Liver (tissue), 9 donors: ENCODE measurements around the gene EIF5B. TPM values are rescaled to one million over a fixed set of nuclear protein-coding genes. Genes with fewer than 3 reads are reported as not detected.

ENCODE experiments used
- DNase-seq: peaks from one replicate; pipeline ENCODE4 v3.0.0-alpha.2; 2017; ENCODE audit warnings: low spot score
- H3K27ac ChIP-seq, 2 donors: one replicate each; pipeline ENCODE4 v1.7.0; 2013; ENCODE audit warnings: inconsistent platforms in 2 of 2, low read length in 2 of 2, control low read depth in 1 of 2, low read depth in 1 of 2, mild to moderate bottlenecking in 1 of 2
- H3K27me3 ChIP-seq, 4 donors: one replicate each; pipeline versions ENCODE4 v1.6.1 to v1.7.0; 2013; ENCODE audit warnings: low read length in 3 of 4, inconsistent platforms in 1 of 4, mild to moderate bottlenecking in 1 of 4, moderate library complexity in 1 of 4; ENCODE audit not compliant: control insufficient read depth in 4 of 4, insufficient read depth in 4 of 4
- H3K36me3 ChIP-seq, 4 donors: one replicate each; pipeline versions ENCODE4 v1.6.1 to v1.7.0; 2013; ENCODE audit warnings: low read length in 3 of 4, mild to moderate bottlenecking in 3 of 4, low read depth in 1 of 4, moderate library complexity in 1 of 4; ENCODE audit not compliant: control insufficient read depth in 4 of 4, insufficient read depth in 3 of 4
- H3K4me1 ChIP-seq, 4 donors: one replicate each; pipeline versions ENCODE4 v1.6.1 to v1.7.0; 2013; ENCODE audit warnings: low read length in 3 of 4, mild to moderate bottlenecking in 3 of 4, moderate library complexity in 1 of 4; ENCODE audit not compliant: control insufficient read depth in 4 of 4, insufficient read depth in 4 of 4
- H3K4me3 ChIP-seq, 3 donors: one replicate each; pipeline versions ENCODE4 v1.6.1 to v1.7.0; 2013; ENCODE audit warnings: low read length in 3 of 3, control low read depth in 1 of 3, low read depth in 1 of 3, mild to moderate bottlenecking in 1 of 3
- H3K9ac ChIP-seq, 2 donors: one replicate each; pipeline ENCODE4 v1.7.0; 2013; ENCODE audit warnings: low read length in 2 of 2, mild to moderate bottlenecking in 2 of 2, moderate library complexity in 2 of 2, control low read depth in 1 of 2, low read depth in 1 of 2
- H3K9me3 ChIP-seq, 4 donors: one replicate each; pipeline versions ENCODE4 v1.6.1 to v1.7.0; 2013; ENCODE audit warnings: low read length in 3 of 4; ENCODE audit not compliant: control insufficient read depth in 4 of 4
- EGR1 ChIP-seq, 2 donors: IDR thresholded peaks; 2 replicates each; pipeline ENCODE4 v1.6.1; 2016 to 2018; ENCODE audit warnings: antibody characterized with exemption in 2 of 2, low read depth in 2 of 2
- FOXA1 ChIP-seq: IDR thresholded peaks from 2 replicates; pipeline ENCODE4 v1.6.1; 2016; ENCODE audit warnings: antibody characterized with exemption
- FOXA2 ChIP-seq: IDR thresholded peaks from 2 replicates; pipeline ENCODE4 v1.6.1; 2016; ENCODE audit warnings: antibody characterized with exemption
- GABPA ChIP-seq, 2 donors: IDR thresholded peaks in 1 of 2; conservative IDR thresholded peaks in 1 of 2; 2 replicates each; pipeline ENCODE4 v1.6.1; 2016; ENCODE audit warnings: antibody characterized with exemption in 2 of 2, mild to moderate bottlenecking in 1 of 2, moderate library complexity in 1 of 2
- HNF4A ChIP-seq, 2 donors: conservative IDR thresholded peaks; 2 replicates each; pipeline ENCODE4 v1.6.1; 2016; ENCODE audit warnings: antibody characterized with exemption in 2 of 2, mild to moderate bottlenecking in 2 of 2
- HNF4G ChIP-seq: IDR thresholded peaks from 2 replicates; pipeline ENCODE4 v1.6.1; 2016; ENCODE audit warnings: antibody characterized with exemption
- JUND ChIP-seq, 2 donors: IDR thresholded peaks; 2 replicates each; pipeline ENCODE4 v1.6.1; 2016; ENCODE audit warnings: antibody characterized with exemption in 2 of 2
- NR2F2 ChIP-seq: IDR thresholded peaks from 2 replicates; pipeline ENCODE4 v1.6.1; 2016; ENCODE audit warnings: antibody characterized with exemption
- RAD21 ChIP-seq, 2 donors: IDR thresholded peaks; 2 replicates each; pipeline ENCODE4 v1.6.1; 2016; ENCODE audit warnings: antibody characterized with exemption in 2 of 2, mild to moderate bottlenecking in 2 of 2
- RXRA ChIP-seq, 2 donors: IDR thresholded peaks; 2 replicates each; pipeline ENCODE4 v1.6.1; 2017 to 2018; ENCODE audit warnings: antibody characterized with exemption in 2 of 2, mild to moderate bottlenecking in 1 of 2
- SP1 ChIP-seq: IDR thresholded peaks from 2 replicates; pipeline ENCODE4 v1.6.1; 2018; ENCODE audit warnings: antibody characterized with exemption, mild to moderate bottlenecking
- TAF1 ChIP-seq: conservative IDR thresholded peaks from 2 replicates; pipeline ENCODE4 v1.6.1; 2016; ENCODE audit warnings: antibody characterized with exemption, mild to moderate bottlenecking
- YY1 ChIP-seq: IDR thresholded peaks from 2 replicates; pipeline ENCODE4 v1.6.1; 2016; ENCODE audit warnings: antibody characterized with exemption, mild to moderate bottlenecking
- WGBS: extraction: QIAGEN DNeasy Blood & Tissue Kit; methylation state at CpG from one replicate; pipeline ENCODE4 v1.1.7; 2013; 5-methylcytosine and 5-hydroxymethylcytosine counted together
- polyA plus RNA-seq, 2 donors: library from polyadenylated mRNA; stranded (reverse) in 1 of 2; unstranded in 1 of 2; fragments of 200-250 nt in 1 of 2; fragments of >200 nt in 1 of 2; fragmentation: Nextera tagmentation in 1 of 2; extraction: Ambion mirVana in 1 of 2; gene quantifications; one replicate each; pipeline versions ENCODE4 v1.2.1 to v1.2.3, GENCODE V29; 2013 to 2015
- total RNA-seq, 2 donors: library from RNA; depleted of rRNA; stranded (reverse); fragments of >200 nt; gene quantifications; one replicate each; pipeline ENCODE4 v1.2.3, GENCODE V29; 2014
- TF ChIP-seq, protein P1 (sequence below): fragments of 150-350 bp; IDR thresholded peaks from 2 replicates; pipeline ENCODE4 v1.5.1; 2017; ENCODE audit warnings: improper control_type of control experiment, low read depth, low read length; ENCODE audit not compliant: missing input control
- TF ChIP-seq, protein P2 (sequence below): IDR thresholded peaks from 2 replicates; pipeline ENCODE4 v1.6.1; 2016; ENCODE audit warnings: antibody characterized with exemption
- TF ChIP-seq, protein P3 (sequence below): IDR thresholded peaks from 2 replicates; pipeline ENCODE4 v1.6.1; 2016; ENCODE audit warnings: antibody characterized with exemption, mild to moderate bottlenecking
- TF ChIP-seq, protein P4 (sequence below): IDR thresholded peaks from 2 replicates; pipeline ENCODE4 v1.6.1; 2016; ENCODE audit warnings: antibody characterized with exemption
- TF ChIP-seq, protein P5 (sequence below): IDR thresholded peaks from 2 replicates; pipeline ENCODE4 v1.6.1; 2016; ENCODE audit warnings: antibody characterized with exemption
- donor health status: healthy.
- donor health status: healthy.
- donor health status: healthy.
- donor health status: healthy.
- donor health status: healthy.

The EIF5B gene
- total and polyA plus RNA-seq, 4 donors = 10.2 to 23.7 (median 17.7) TPM

DNA sequence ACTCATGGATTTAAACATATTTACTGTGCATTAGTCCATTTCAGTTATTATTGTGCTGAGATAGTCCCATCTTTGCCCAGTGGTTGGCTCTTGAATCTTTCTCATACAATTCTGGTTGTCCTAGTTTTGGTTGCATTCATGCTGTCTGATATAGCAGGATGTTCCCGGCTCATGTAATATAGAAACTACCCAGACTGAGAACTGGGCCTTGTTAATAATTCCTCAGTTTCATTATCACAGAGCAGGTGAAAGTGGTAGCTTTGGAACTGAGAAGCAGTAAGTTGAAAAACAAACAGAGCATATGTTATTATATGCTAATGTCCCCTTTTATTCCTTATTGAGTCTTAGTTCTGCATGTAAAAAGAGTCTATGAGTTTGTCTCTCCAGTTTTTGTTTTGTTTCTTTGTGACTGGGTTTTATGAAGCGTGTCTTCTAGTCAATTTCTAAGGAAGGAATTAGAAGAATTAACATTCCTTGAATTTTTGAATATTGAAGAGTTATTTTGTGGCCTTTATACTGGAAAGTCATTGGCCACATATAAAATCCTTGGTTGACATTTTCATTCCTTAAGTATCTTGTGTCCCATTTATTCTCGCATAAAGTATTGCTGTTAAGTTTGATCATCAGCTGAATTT, 43.3 kb downstream of the EIF5B start:
- no peak overlapping the region for H3K4me3 ChIP-seq
- H3K27ac ChIP-seq = no peak overlapping the region
- H3K27me3 ChIP-seq = no peaks in the 10 kb centered on the region
- no peak for DNase-seq
- peaks cover 7 to 41% (median 27%) of the 10 kb centered on the region in 4 donors for H3K36me3 ChIP-seq
- no peak overlapping the region for H3K9ac ChIP-seq
- TF ChIP-seq SP1 = no peak
- peak in 1 of 2 donors; percentile 15 for TF ChIP-seq HNF4A (conservative IDR thresholded peaks at IDR 0.05)
- TF ChIP-seq, protein P1, sequence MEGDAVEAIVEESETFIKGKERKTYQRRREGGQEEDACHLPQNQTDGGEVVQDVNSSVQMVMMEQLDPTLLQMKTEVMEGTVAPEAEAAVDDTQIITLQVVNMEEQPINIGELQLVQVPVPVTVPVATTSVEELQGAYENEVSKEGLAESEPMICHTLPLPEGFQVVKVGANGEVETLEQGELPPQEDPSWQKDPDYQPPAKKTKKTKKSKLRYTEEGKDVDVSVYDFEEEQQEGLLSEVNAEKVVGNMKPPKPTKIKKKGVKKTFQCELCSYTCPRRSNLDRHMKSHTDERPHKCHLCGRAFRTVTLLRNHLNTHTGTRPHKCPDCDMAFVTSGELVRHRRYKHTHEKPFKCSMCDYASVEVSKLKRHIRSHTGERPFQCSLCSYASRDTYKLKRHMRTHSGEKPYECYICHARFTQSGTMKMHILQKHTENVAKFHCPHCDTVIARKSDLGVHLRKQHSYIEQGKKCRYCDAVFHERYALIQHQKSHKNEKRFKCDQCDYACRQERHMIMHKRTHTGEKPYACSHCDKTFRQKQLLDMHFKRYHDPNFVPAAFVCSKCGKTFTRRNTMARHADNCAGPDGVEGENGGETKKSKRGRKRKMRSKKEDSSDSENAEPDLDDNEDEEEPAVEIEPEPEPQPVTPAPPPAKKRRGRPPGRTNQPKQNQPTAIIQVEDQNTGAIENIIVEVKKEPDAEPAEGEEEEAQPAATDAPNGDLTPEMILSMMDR = no peak
- 77% methylated on average over 3 of the region's 3 CpGs for WGBS
- no peaks in the 10 kb centered on the region for H3K9me3 ChIP-seq
- H3K4me1 ChIP-seq = peaks cover 3 to 22% (median 10%) of the 10 kb centered on the region in 4 donors

DNA sequence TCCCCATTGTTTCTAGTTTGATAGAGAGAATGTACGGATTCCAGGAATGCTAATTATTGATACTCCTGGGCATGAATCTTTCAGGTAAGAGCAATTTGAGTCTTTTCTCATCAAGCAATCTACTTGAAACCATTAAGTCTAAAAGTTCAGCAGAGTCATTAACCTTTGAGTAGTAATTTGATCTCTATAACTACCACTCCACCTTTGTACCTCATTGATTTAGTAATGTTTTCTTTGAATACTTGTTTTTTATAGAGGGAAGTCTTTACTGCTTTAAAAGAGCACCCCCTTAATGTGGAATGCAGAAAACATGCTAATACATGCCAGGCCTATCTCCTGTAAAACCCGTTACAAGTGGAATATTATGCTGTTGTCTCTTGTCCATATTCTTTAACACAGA, 45.0 kb downstream of the EIF5B start:
- Histone ChIP-seq H3K36me3 (peaks cover 6 to 33% (median 17%) of the 10 kb centered on the region in 4 donors), H3K27ac (no peak overlapping the region), H3K4me1 (peaks cover 3 to 22% (median 10%) of the 10 kb centered on the region in 4 donors), H3K9me3 (no peaks in the 10 kb centered on the region), H3K27me3 (no peaks in the 10 kb centered on the region), H3K4me3 (no peak overlapping the region), H3K9ac (no peak overlapping the region)
- TF ChIP-seq, protein P2, sequence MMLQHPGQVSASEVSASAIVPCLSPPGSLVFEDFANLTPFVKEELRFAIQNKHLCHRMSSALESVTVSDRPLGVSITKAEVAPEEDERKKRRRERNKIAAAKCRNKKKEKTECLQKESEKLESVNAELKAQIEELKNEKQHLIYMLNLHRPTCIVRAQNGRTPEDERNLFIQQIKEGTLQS = no peak
- TF ChIP-seq, protein P3, sequence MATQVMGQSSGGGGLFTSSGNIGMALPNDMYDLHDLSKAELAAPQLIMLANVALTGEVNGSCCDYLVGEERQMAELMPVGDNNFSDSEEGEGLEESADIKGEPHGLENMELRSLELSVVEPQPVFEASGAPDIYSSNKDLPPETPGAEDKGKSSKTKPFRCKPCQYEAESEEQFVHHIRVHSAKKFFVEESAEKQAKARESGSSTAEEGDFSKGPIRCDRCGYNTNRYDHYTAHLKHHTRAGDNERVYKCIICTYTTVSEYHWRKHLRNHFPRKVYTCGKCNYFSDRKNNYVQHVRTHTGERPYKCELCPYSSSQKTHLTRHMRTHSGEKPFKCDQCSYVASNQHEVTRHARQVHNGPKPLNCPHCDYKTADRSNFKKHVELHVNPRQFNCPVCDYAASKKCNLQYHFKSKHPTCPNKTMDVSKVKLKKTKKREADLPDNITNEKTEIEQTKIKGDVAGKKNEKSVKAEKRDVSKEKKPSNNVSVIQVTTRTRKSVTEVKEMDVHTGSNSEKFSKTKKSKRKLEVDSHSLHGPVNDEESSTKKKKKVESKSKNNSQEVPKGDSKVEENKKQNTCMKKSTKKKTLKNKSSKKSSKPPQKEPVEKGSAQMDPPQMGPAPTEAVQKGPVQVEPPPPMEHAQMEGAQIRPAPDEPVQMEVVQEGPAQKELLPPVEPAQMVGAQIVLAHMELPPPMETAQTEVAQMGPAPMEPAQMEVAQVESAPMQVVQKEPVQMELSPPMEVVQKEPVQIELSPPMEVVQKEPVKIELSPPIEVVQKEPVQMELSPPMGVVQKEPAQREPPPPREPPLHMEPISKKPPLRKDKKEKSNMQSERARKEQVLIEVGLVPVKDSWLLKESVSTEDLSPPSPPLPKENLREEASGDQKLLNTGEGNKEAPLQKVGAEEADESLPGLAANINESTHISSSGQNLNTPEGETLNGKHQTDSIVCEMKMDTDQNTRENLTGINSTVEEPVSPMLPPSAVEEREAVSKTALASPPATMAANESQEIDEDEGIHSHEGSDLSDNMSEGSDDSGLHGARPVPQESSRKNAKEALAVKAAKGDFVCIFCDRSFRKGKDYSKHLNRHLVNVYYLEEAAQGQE = no peak
- TF ChIP-seq TAF1 (no peak), FOXA2 (no peak), RXRA (IDR thresholded peaks at IDR 0.05) (peak; percentile 75 to 86), EGR1 (IDR thresholded peaks at IDR 0.05; ENCODE audit: low read depth in 2 of 2) (no peak), NR2F2 (no peak), SP1 (peak; percentile 82), HNF4G (peak; percentile 88), JUND (IDR thresholded peaks at IDR 0.05) (peak; percentile 30 to 41), YY1 (peak; percentile 24), HNF4A (conservative IDR thresholded peaks at IDR 0.05) (peak; percentile 90 to 96), GABPA (IDR thresholded peaks at IDR 0.05 in 1 of 2, conservative IDR thresholded peaks at IDR 0.05 in 1 of 2) (no peak), RAD21 (IDR thresholded peaks at IDR 0.05) (peak; percentile 20 to 39), FOXA1 (no peak)
- TF ChIP-seq, protein P4, sequence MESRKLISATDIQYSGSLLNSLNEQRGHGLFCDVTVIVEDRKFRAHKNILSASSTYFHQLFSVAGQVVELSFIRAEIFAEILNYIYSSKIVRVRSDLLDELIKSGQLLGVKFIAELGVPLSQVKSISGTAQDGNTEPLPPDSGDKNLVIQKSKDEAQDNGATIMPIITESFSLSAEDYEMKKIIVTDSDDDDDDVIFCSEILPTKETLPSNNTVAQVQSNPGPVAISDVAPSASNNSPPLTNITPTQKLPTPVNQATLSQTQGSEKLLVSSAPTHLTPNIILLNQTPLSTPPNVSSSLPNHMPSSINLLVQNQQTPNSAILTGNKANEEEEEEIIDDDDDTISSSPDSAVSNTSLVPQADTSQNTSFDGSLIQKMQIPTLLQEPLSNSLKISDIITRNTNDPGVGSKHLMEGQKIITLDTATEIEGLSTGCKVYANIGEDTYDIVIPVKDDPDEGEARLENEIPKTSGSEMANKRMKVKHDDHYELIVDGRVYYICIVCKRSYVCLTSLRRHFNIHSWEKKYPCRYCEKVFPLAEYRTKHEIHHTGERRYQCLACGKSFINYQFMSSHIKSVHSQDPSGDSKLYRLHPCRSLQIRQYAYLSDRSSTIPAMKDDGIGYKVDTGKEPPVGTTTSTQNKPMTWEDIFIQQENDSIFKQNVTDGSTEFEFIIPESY = no peak
- TF ChIP-seq, protein P1 = no peak
- TF ChIP-seq, protein P5, sequence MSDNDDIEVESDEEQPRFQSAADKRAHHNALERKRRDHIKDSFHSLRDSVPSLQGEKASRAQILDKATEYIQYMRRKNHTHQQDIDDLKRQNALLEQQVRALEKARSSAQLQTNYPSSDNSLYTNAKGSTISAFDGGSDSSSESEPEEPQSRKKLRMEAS = peak; percentile 27
- no peak for DNase-seq
- WGBS = 49% methylated on average over 2 of the region's 2 CpGs
